Osteocyte (in vitro differentiated cells): ENCODE measurements around the gene TPCN1. TPM values are rescaled to one million over a fixed set of nuclear protein-coding genes. Genes with fewer than 3 reads are reported as not detected.

Experiments used
- DNase-seq: peaks from one replicate; pipeline ENCODE4 v3.0.0; 2021; ENCODE audit warnings: mixed read lengths; ENCODE audit not compliant: unreplicated experiment; ENCODE audit errors: extremely low spot score
- H3K27ac Mint-ChIP-seq: one replicate; pipeline ENCODE4 v1.8.0; 2021; ENCODE audit warnings: mild to moderate bottlenecking, mixed read lengths; ENCODE audit not compliant: unreplicated experiment
- H3K27me3 Mint-ChIP-seq: one replicate; pipeline ENCODE4 v1.8.0; 2021; ENCODE audit warnings: mixed read lengths; ENCODE audit not compliant: unreplicated experiment
- H3K36me3 Mint-ChIP-seq: one replicate; pipeline ENCODE4 v1.8.0; 2021; ENCODE audit warnings: mixed read lengths; ENCODE audit not compliant: unreplicated experiment
- H3K4me1 Mint-ChIP-seq: one replicate; pipeline ENCODE4 v1.8.0; 2021; ENCODE audit warnings: mixed read lengths; ENCODE audit not compliant: unreplicated experiment
- H3K4me3 Mint-ChIP-seq: one replicate; pipeline ENCODE4 v1.8.0; 2021; ENCODE audit warnings: mild to moderate bottlenecking, moderate library complexity, mixed read lengths; ENCODE audit not compliant: unreplicated experiment
- H3K9me3 Mint-ChIP-seq: one replicate; pipeline ENCODE4 v1.8.0; 2021; ENCODE audit warnings: mixed read lengths; ENCODE audit not compliant: unreplicated experiment
- CTCF ChIP-seq: fragments of 200-600 bp; sonication (generic); IDR thresholded peaks from 2 replicates; pipeline ENCODE4 v1.5.0; 2021; ENCODE audit warnings: antibody characterized with exemption, mild to moderate bottlenecking, moderate library complexity
- total RNA-seq: library from RNA; stranded (reverse); gene quantifications from 2 replicates; pipeline ENCODE4 v1.2.1, GENCODE V29; 2021

The TPCN1 gene
- total RNA-seq, 1 donor from 2014 or later: 80.6 TPM

GRCh38 chr12:113251404-113252070 is 30.3 kb downstream of the TPCN1 start:
- H3K27me3 Mint-ChIP-seq: no peaks in the 10 kb centered on the region
- peaks cover 11% of the 10 kb centered on the region for H3K9me3 Mint-ChIP-seq
- H3K36me3 Mint-ChIP-seq: peaks cover 28% of the 10 kb centered on the region
- H3K4me1 Mint-ChIP-seq: peaks cover 19% of the 10 kb centered on the region
- H3K4me3 Mint-ChIP-seq: no peak overlapping the region
- DNase-seq: no peak
- no peak for TF ChIP-seq CTCF
- no peak overlapping the region for H3K27ac Mint-ChIP-seq

GRCh38 chr12:113252494-113252893 is 31.2 kb downstream of the TPCN1 start:
- Mint-ChIP-seq H3K9me3 (peaks cover 11% of the 10 kb centered on the region), H3K4me3 (no peak overlapping the region), H3K4me1 (peaks cover 12% of the 10 kb centered on the region), H3K27me3 (no peaks in the 10 kb centered on the region), H3K27ac (no peak overlapping the region), H3K36me3 (peaks cover 28% of the 10 kb centered on the region)
- no peak for DNase-seq
- no peak for TF ChIP-seq CTCF

GRCh38 chr12:113253532-113254285 is 32.4 kb downstream of the TPCN1 start:
- no peak overlapping the region for H3K4me3 Mint-ChIP-seq
- peaks cover 28% of the 10 kb centered on the region for H3K36me3 Mint-ChIP-seq
- peaks cover 3% of the 10 kb centered on the region for H3K4me1 Mint-ChIP-seq
- DNase-seq: no peak
- H3K27me3 Mint-ChIP-seq: no peaks in the 10 kb centered on the region
- TF ChIP-seq CTCF: no peak
- H3K27ac Mint-ChIP-seq: no peak overlapping the region
- H3K9me3 Mint-ChIP-seq: peaks cover 11% of the 10 kb centered on the region

GRCh38 chr12:113254298-113254697 is 33.0 kb downstream of the TPCN1 start:
- Mint-ChIP-seq H3K36me3 (peaks cover 27% of the 10 kb centered on the region), H3K4me3 (no peak overlapping the region), H3K9me3 (peaks cover 11% of the 10 kb centered on the region), H3K27ac (no peak overlapping the region), H3K27me3 (no peaks in the 10 kb centered on the region), H3K4me1 (peaks cover 8% of the 10 kb centered on the region)
- no peak for DNase-seq
- TF ChIP-seq CTCF: no peak

GRCh38 chr12:113257564-113257963 is 36.3 kb downstream of the TPCN1 start:
- Mint-ChIP-seq H3K4me1 (peaks cover 27% of the 10 kb centered on the region), H3K27me3 (no peaks in the 10 kb centered on the region), H3K9me3 (peaks cover 11% of the 10 kb centered on the region), H3K27ac (no peak overlapping the region), H3K36me3 (peaks cover 16% of the 10 kb centered on the region), H3K4me3 (no peak overlapping the region)
- no peak for DNase-seq
- TF ChIP-seq CTCF: no peak
